Uterus (tissue), 4 donors: ENCODE measurements around the gene ATG4C. TPM values are rescaled to one million over a fixed set of nuclear protein-coding genes. Genes with fewer than 3 reads are reported as not detected.
"Not testable (repeated sequence)": the region's sequence is repeated elsewhere in the genome, so short reads cannot be mapped to it uniquely, and the experiment has no call there.

ENCODE experiments used
- DNase-seq, 2 donors: peaks; one replicate each; pipeline ENCODE4 v3.0.0-alpha.2; 2019 to 2020
- H3K27ac ChIP-seq, 2 donors: fragments of 200-600 bp; sonication (generic); 1 replicate in 1 of 2; 2 replicates in 1 of 2; pipeline ENCODE4 v1.5.1; 2016 to 2018
- H3K27me3 ChIP-seq, 2 donors: fragments of 200-600 bp; sonication (generic); one replicate each; pipeline ENCODE4 v1.5.1; 2018 to 2019; ENCODE audit warnings: control low read depth in 1 of 2
- H3K36me3 ChIP-seq, 2 donors: fragments of 200-600 bp; sonication (generic); one replicate each; pipeline ENCODE4 v1.5.1; 2019; ENCODE audit warnings: control low read depth in 1 of 2
- H3K4me1 ChIP-seq, 2 donors: fragments of 200-600 bp; sonication (generic); one replicate each; pipeline ENCODE4 v1.5.1; 2018 to 2019; ENCODE audit warnings: control low read depth in 1 of 2
- H3K4me3 ChIP-seq, 2 donors: fragments of 200-600 bp; sonication (generic); 1 replicate in 1 of 2; 2 replicates in 1 of 2; pipeline ENCODE4 v1.5.1; 2018 to 2019; ENCODE audit warnings: mild to moderate bottlenecking in 1 of 2
- H3K9me3 ChIP-seq, 2 donors: fragments of 200-600 bp; sonication (generic); one replicate each; pipeline ENCODE4 v1.5.1; 2019; ENCODE audit warnings: control low read depth in 1 of 2
- CTCF ChIP-seq, 4 experiments: fragments of 200-600 bp in 2 of 4; fragments of 450-650 bp in 2 of 4; sonication (generic) in 2 of 4; IDR thresholded peaks; one replicate each; pipeline ENCODE4 v1.5.1; 2016 to 2019; ENCODE audit warnings: antibody characterized with exemption in 4 of 4, mild to moderate bottlenecking in 2 of 4, moderate library complexity in 1 of 4
- POLR2A ChIP-seq, 2 donors: fragments of 450-650 bp; IDR thresholded peaks; one replicate each; pipeline ENCODE4 v1.6.1; 2016; ENCODE audit warnings: antibody characterized with exemption in 2 of 2, mild to moderate bottlenecking in 1 of 2, moderate library complexity in 1 of 2
- intact Hi-C: fragments of 100-400 bp; cut with DNase I; formaldehyde crosslinking; loops from one replicate; pipeline ENCODE4 v1.15.1; 2023; ENCODE audit warnings: low total_unique reads
- total RNA-seq, 4 donors: library from RNA; depleted of rRNA in 3 of 4; stranded (reverse); fragments of >200 nt in 3 of 4; gene quantifications; one replicate each; pipeline versions ENCODE4 v1.1.0 to v1.2.4, GENCODE V29; 2014 to 2023
- donor health status: DM: yes; HTN: yes; CAD: no.

The ATG4C gene
- total RNA-seq, 4 donors from 2014 or later = 11.5 to 81.5 (median 50.4) TPM

DNA sequence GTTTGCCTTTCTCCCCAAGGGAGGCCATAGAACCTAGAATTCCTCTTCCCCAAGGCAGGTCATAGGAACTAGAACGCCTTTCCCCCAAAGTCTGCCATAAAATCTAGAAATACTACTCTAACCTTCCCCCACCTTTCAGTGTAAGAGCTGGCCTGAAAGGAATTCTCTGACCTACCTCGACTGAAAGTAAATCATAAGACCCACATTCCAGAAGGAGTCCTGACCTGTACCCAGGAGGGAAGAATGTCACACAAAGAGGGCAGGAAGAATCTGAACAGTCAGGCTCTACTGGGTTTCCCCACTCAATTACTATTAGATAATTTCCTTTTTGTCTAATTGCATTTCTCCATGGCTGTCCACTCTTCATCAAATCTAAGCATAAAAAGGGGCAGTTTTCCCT is 5.7 kb upstream of the ATG4C start:
- Histone ChIP-seq H3K27me3 (no peaks in the 10 kb centered on the region), H3K4me3 (no peak overlapping the region), H3K36me3 (no peaks in the 10 kb centered on the region), H3K4me1 (no peaks in the 10 kb centered on the region), H3K9me3 (peaks cover 0 to 4% of the 10 kb centered on the region in 2 donors), H3K27ac (no peak overlapping the region)
- TF ChIP-seq POLR2A (IDR thresholded peaks at IDR 0.05) = no peak
- no peak for TF ChIP-seq CTCF (IDR thresholded peaks at IDR 0.05)
- no peak for DNase-seq
- intact Hi-C loops = no loop called here

DNA sequence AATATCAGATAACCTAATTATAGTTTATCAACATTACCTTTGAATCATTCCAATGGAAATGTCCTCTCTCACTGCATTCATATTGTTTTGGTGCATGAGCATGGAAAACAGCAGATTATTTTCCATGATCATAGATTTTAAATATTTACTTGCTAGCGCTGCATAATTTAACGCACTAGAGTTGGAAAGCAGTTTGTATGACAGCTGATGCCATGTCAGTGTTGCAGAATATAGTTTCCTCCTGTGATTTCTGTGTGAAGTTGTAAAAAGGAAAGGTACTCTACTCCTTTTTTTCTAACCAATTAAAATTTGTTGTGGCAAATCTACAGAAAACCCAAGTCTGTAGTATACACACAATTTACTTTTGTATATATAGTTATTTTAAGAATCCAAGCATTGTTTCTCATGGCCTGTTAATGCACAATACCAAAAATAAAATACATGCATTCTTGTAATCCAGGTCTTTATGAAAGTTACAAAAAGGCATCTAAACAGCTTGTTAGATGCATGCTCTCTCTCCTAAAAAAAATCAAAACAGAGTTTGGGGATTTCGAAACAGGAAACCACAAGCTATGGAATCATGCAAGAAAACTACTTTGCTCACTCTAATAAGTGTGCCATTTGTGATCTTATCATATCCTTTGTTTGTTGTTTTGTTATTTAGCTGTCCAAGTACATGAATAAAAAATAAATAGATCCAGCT is 1.9 kb upstream of the ATG4C start:
- Histone ChIP-seq H3K4me1 (no peaks in the 10 kb centered on the region), H3K27ac (no peak overlapping the region), H3K27me3 (no peaks in the 10 kb centered on the region), H3K9me3 (no peaks in the 10 kb centered on the region), H3K36me3 (no peaks in the 10 kb centered on the region), H3K4me3 (no peak overlapping the region)
- DNase-seq = no peak
- TF ChIP-seq CTCF (IDR thresholded peaks at IDR 0.05) (no peak), POLR2A (IDR thresholded peaks at IDR 0.05) (no peak)
- intact Hi-C loops = no loop called here

GRCh38 chr1:62782544-62783212 is 1.3 kb upstream of the ATG4C start:
- H3K27ac ChIP-seq, H3K27me3 ChIP-seq, H3K36me3 ChIP-seq, H3K9me3 ChIP-seq, intact Hi-C loops, H3K4me3 ChIP-seq, H3K4me1 ChIP-seq: not testable (repeated sequence)
- peak in 1 of 2 donors; percentile 19 for DNase-seq

- no peaks in the 10 kb centered on the region for H3K36me3 ChIP-seq
- TF ChIP-seq POLR2A (IDR thresholded peaks at IDR 0.05) = no peak
- TF ChIP-seq CTCF (IDR thresholded peaks at IDR 0.05) = peak in 1 of 4 experiments; percentile 12
- H3K4me3 ChIP-seq = peak overlapping the region; percentile 72 to 73
- H3K27me3 ChIP-seq = no peaks in the 10 kb centered on the region
- no peaks in the 10 kb centered on the region for H3K9me3 ChIP-seq
- H3K4me1 ChIP-seq = no peaks in the 10 kb centered on the region
- no peak for DNase-seq
- H3K27ac ChIP-seq = peak overlapping the region; percentile 91 to 92
- intact Hi-C loops = no loop called here
These were observed 805 bp downstream of the ATG4C start for GRCh38 chr1:62784509-62785365.

- H3K36me3 ChIP-seq = no peaks in the 10 kb centered on the region
- TF ChIP-seq POLR2A (IDR thresholded peaks at IDR 0.05) = no peak
- no peak for TF ChIP-seq CTCF (IDR thresholded peaks at IDR 0.05)
- H3K9me3 ChIP-seq = no peaks in the 10 kb centered on the region
These were observed 6.8 kb downstream of the ATG4C start for GRCh38 chr1:62790716-62791115.

More at GRCh38 chr1:62790716-62791115, 6.8 kb downstream of the ATG4C start:
- Histone ChIP-seq H3K4me1 (no peaks in the 10 kb centered on the region), H3K27me3 (no peaks in the 10 kb centered on the region), H3K27ac (no peak overlapping the region), H3K4me3 (no peak overlapping the region)
- DNase-seq = no peak
- intact Hi-C loops = no loop called here
